ENCODE data around the gene RASAL1.

The RASAL1 gene
- total RNA-seq, result 0 to 10.4 (median 0.48) reads per million in 18 experiments

- peak in 1 of 2 donors; percentile 54 for DNase-seq
Observed at GRCh38 chr12:113135178-113136127, at the start of gene RASAL1. Gene RASAL1 (minus strand): TSS chr12:113135761. CDS start chr12:113135462, 299 bp downstream.

GRCh38 chr12:113184900-113185179 lies 49.3 kb upstream of the RASAL1 start:
- peak; percentile 85 to 90 for DNase-seq

- no peak for DNase-seq
Observed at GRCh38 chr12:113184098-113184899, 48.7 kb upstream of the RASAL1 start.

GRCh38 chr12:113183030-113183589 lies 47.5 kb upstream of the RASAL1 start:
- DNase-seq, result no peak

GRCh38 chr12:113181975-113182374 lies 46.4 kb upstream of the RASAL1 start:
- DNase-seq, result no peak

- DNase-seq, result no peak
Observed at GRCh38 chr12:113180333-113180732, 44.8 kb upstream of the RASAL1 start.

- no peak for DNase-seq
Observed at GRCh38 chr12:113179023-113179422, 43.5 kb upstream of the RASAL1 start.

- DNase-seq, result peak; percentile 74 to 75
Observed at GRCh38 chr12:113174461-113175384, 39.2 kb upstream of the RASAL1 start.

- DNase-seq, result no peak
Observed at GRCh38 chr12:113173081-113173698, 37.6 kb upstream of the RASAL1 start.

GRCh38 chr12:113172185-113172584 lies 36.6 kb upstream of the RASAL1 start:
- no peak for DNase-seq

- DNase-seq, result no peak
Observed at GRCh38 chr12:113171543-113171942, 36.0 kb upstream of the RASAL1 start.

- no peak for DNase-seq
Observed at GRCh38 chr12:113170926-113171325, 35.4 kb upstream of the RASAL1 start.

- DNase-seq, result no peak
Observed at GRCh38 chr12:113170457-113170856, 34.9 kb upstream of the RASAL1 start.

- no peak for DNase-seq
Observed at GRCh38 chr12:113169697-113170096, 34.1 kb upstream of the RASAL1 start.

GRCh38 chr12:113167868-113168267 lies 32.3 kb upstream of the RASAL1 start:
- DNase-seq, result no peak

- DNase-seq, result no peak
Observed at GRCh38 chr12:113165521-113166450, 30.2 kb upstream of the RASAL1 start.

GRCh38 chr12:113164014-113164413 lies 28.5 kb upstream of the RASAL1 start:
- DNase-seq, result no peak

- DNase-seq, result no peak
Observed at GRCh38 chr12:113163030-113163360, 27.4 kb upstream of the RASAL1 start.

- DNase-seq, result no peak
Observed at GRCh38 chr12:113162102-113163029, 26.8 kb upstream of the RASAL1 start.
